H1 (cell line): ENCODE data around the gene ADAM12. TPM values are rescaled to one million over a fixed set of nuclear protein-coding genes. Genes with fewer than 3 reads are reported as not detected.

Experiments used
- RNF2 ChIP-seq: fragments of 200-900, 300-1000 bp; sonication (generic); IDR thresholded peaks from 2 replicates; pipeline ENCODE4 v1.7.1; 2016; ENCODE audit warnings: borderline replicate concordance, low read depth, mild to moderate bottlenecking, antibody characterized with exemption, low read length; ENCODE audit not compliant: poor library complexity, severe bottlenecking; ENCODE audit errors: missing control alignments
- polyA plus RNA-seq, 7 experiments: library from polyadenylated mRNA; depleted of rRNA in 3 of 7; stranded (reverse) in 5 of 7; unstranded in 2 of 7; fragments of >200 nt in 5 of 7; fragments of 200-250 nt in 2 of 7; gene quantifications; 1 replicate in 5 of 7; 2 replicates in 1 of 7; 4 replicates in 1 of 7; pipeline versions ENCODE4 v1.2.1 to v1.2.3, GENCODE V29; 2011 to 2013; ENCODE audit warnings: missing spikeins in 2 of 7, mixed read lengths in 2 of 7
- total RNA-seq: library from RNA; stranded (reverse); fragmentation: NEBNext Ultra II Directional; extraction: Animal tissue kit (Norgen Biotek cat#: 25700); gene quantifications from 2 replicates; pipeline ENCODE4 v1.2.1, GENCODE V29; 2021

Gene ADAM12
- total and polyA plus RNA-seq, 2 of the 8 experiments (the other 6 are each of a cell fraction or from before 2014, with no cell fraction given) = 0.07 to 0.17 TPM

DNA sequence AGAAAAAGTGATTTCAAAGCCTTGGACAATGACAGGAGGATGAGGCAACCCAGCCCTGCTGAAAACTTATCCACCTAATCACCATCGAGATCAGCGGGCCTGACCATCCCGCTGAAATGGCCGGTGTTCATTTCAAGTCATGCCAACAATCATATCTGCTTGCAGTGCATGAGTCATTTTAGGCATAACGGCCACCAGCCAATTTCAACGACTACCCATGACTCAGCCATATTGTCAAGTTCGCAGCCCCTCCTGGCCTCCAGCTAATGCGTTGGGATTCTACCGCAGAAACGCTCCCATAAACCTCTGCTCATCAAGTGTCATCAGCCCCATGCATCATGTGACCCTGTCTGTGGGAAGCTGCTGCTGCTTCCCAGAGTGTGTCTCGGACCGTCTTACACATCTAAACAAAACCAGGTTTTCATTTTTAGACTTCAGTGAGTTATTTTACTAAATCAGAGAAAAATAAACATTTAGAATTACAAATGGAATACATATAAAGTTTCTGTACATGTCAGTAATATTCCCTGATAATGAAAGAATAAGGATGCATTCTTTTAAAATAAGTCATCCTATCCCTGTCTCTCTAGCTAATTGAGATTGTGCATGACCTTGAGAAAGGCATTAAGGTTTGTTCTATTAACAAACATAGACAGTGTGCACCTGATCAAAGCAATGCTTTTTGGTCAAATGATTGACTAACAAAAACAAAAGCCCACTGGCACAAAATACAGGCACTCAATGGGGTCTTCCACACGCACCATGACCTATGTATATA lies 188.9 kb downstream of the ADAM12 start (continued):
- no peak for TF ChIP-seq RNF2
- TF ChIP-seq, all 59 proteins: peak for 0
